Breast epithelium (tissue), 3 donors: ENCODE measurements around the gene REX1BD.

Experiments used
- CTCF ChIP-seq, 3 donors: fragments of 450-650 bp; IDR thresholded peaks; one replicate each; pipeline ENCODE4 v1.5.1; 2016 to 2017; ENCODE audit warnings: antibody characterized with exemption in 3 of 3, mild to moderate bottlenecking in 3 of 3, moderate library complexity in 3 of 3
- POLR2A ChIP-seq: fragments of 450-650 bp; IDR thresholded peaks from one replicate; pipeline ENCODE4 v1.6.1; 2016; ENCODE audit warnings: antibody characterized with exemption, mild to moderate bottlenecking, moderate library complexity
- POLR2AphosphoS5 ChIP-seq, 3 donors: sonication (generic); formaldehyde crosslinking; IDR thresholded peaks; one replicate each; pipeline ENCODE4 v1.6.1; 2017; ENCODE audit warnings: antibody characterized with exemption in 3 of 3

GRCh38 chr19:18541992-18542940, 46.3 kb upstream of the REX1BD start:
- no peak for TF ChIP-seq CTCF (IDR thresholded peaks at IDR 0.05)
- no peak for TF ChIP-seq POLR2A
- TF ChIP-seq POLR2AphosphoS5 (IDR thresholded peaks at IDR 0.05), result no peak
